Measurements from ENCODE around the gene EMILIN2.
"Not testable (repeated sequence)": the region's sequence is repeated elsewhere in the genome, so short reads cannot be mapped to it uniquely, and the experiment has no call there.

The EMILIN2 gene

DNA sequence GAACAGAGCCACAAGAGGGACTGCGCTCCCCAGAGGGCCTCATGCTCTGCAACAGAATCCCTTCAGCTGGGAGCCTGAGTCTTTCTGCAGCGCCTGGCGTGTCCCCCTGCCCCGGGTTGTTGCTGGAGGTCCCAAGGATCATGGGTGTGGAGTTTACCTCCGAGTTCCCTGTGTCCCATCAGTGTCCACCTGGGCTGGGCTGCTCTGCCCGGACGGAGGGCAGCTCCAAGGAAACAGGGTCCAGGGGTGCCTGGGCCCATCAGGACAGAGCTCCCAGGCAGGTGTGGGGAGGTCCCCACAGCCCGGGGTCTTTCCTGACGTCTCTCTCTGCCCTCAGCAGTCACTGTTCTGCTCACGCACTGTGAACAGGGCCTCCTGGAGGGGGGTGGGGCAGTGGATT, 63.5 kb downstream of the EMILIN2 start:
- Histone ChIP-seq H3K4me3 (no peak overlapping the region), H3K27ac (no peak overlapping the region)

DNA sequence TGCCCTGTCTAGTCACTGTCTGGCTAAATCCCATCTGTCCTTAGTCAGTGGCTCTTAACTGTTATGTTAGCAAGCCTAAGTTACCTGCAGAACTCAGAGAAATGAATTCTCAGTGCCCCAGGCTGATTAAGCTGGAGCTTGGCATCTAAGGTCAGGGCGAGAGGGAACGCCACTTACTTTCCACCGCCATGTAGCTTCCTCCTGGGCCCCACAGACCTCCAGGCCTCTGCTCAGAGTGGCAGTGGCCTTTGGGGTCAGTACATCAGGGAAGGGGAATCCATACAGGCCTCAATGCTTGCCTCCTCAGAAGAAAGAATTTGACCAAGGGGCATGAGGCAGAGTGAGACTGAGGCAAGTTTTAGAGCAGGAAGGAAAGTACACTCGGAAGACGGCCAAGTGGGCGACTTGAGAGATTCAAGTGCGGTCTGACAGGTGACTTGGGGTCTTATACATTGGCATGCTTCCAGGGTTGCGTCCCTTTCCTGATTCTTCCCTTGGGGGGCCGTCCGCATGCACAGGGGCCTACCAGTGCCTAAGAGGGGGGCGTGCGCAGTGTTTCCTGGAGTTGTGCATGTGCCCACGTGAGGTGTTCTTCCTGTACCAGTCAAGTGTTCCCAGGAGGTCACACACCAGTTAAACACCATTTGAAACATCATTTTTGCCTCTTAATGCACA, 64.1 kb downstream of the EMILIN2 start:
- Histone ChIP-seq H3K27ac (no peak overlapping the region), H3K4me3 (no peak overlapping the region)

DNA sequence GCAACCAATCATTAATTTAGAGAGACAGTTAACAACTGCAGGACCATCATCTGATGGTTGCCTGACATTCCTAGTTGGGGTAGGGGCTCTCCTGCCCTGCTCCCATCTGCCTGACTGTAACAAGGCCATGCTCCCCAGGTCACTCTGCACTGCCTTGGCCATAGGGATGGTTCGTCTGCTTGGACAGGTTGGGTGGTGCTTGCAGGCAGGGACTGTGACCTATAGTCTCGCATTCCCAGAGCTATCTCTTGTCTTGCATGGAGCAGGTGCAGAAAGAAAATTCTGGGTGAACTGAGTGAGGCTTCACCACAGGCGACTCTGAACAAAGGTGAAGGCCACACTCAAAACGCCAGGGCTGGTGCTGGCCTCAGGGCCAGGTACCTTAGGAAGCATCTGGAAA, 64.7 kb downstream of the EMILIN2 start:
- Histone ChIP-seq H3K27ac (no peak overlapping the region), H3K4me3 (no peak overlapping the region)

DNA sequence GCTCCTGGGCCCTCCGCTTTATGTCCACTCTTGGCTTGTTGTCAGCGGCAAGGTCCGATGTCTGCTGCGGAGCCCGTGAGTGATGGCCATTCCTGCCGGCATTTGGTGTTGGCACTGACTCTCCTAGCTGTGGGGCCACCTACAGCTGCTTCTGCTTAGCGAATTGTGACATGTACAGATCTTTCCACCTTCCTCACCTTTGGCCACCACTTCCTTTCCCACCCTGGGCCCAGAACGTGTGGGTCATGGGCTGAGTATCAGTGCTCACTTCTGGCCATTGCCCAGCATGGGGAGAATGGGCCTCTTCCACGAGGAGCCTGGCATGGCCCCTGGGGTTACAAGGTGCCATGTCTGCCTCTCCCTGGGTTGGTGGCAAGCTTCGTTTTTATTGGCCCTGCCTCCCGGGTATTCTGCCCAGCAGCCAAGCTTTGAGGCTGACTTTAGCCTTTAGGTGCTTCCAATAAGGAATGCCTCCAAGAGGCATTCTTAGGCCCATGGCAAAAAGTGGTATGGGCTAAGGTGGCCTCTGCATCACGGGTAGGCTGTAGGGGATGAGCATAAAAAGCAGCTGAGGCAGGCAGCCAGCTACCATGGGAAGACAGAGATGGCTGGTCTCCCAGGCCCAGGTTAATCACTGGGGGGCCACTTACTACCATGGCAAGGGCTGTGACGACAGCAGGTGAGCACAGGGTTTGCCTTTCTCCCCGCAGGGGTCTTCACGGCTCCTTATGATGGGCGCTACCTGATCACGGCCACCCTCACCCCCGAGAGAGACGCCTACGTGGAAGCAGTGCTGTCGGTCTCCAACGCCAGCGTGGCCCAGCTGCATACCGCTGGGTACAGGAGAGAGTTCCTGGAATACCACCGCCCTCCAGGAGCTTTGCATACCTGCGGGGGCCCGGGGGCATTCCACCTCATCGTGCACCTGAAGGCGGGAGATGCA, 65.8 kb downstream of the EMILIN2 start:
- Histone ChIP-seq H3K27ac (no peak overlapping the region), H3K4me3 (no peak overlapping the region)

DNA sequence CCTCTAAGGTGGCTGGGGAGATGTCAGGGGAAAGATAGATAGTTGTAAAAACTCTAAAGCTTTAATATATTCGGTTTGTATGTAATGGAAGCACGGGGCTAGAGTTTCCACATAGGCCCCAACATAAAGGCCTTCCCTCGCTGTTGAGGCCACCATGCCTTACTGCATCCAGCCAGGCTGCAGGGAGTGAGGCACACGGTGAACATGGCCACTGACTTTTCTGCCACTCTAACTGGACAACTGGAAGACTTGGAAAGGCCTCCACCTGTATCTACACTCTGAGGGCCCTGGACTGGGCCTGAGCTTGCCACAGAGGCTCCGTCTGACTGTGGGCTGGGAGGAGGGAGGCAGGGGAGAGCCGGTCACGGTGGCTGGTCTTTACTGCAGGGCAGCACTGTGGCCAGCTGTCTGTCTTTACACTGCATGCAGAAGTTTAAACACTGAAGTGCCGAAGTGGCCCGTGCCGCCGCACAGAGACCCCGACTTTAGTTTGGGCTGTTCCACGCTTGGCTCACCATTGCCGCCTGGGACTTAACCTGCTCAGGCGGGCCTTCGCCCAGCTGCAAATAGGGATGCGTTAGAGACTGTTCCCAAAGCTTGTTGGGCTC, 66.7 kb downstream of the EMILIN2 start:
- H3K4me3 ChIP-seq, result no peak overlapping the region
- no peak overlapping the region for H3K27ac ChIP-seq

DNA sequence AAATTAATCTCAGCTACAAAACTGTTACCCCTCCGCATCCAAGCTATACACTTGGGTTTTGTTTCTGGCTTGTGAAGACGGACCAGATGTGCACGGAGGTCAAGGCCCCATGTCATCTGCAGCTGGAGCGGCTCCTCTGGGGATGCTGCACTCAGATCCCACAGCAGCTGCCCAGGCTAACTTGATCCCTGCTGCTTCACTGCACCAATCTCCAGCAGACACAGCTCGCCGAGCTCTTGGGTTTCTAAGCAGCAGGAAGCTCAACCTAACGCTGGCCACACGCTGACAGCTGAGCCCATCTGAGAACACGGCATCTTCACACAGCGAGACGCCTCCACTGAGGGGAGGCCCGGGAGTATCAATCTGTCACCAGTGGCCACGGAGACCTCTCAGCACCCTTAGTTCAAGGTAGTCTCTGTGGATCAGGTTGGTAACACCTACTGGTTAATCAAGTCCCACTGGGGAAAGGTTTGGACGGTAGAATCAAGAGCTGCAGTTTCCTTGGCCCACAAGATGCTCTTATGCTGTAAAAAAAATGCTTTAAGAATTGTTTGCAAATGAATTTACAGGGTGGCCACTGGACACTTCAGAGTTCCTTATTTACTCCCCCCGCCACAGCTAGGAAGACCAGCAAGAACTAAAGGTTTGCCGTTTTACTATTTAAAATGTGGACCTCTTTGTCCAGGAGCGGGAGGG, 67.5 kb downstream of the EMILIN2 start:
- no peak overlapping the region for H3K4me3 ChIP-seq
- no peak overlapping the region for H3K27ac ChIP-seq

DNA sequence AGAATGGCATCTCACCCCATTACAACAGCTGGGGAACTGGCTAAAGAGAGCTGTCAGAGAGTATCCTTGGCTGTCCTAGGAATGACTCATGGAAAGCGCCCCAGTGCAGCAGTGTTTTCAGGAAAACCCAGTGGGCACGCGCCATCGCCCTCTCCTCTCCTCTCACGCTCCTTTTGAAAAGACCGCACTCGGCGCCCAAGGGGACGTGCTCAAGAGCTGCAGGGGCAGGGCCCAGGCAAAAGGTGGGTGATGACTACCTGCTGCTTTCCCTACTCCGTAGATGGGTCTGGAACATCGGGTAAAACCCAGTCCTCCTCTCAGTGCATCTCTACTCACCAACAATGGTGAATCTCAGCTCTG, 68.1 kb downstream of the EMILIN2 start:
- no peak overlapping the region for H3K4me3 ChIP-seq
- H3K27ac ChIP-seq, result no peak overlapping the region

DNA sequence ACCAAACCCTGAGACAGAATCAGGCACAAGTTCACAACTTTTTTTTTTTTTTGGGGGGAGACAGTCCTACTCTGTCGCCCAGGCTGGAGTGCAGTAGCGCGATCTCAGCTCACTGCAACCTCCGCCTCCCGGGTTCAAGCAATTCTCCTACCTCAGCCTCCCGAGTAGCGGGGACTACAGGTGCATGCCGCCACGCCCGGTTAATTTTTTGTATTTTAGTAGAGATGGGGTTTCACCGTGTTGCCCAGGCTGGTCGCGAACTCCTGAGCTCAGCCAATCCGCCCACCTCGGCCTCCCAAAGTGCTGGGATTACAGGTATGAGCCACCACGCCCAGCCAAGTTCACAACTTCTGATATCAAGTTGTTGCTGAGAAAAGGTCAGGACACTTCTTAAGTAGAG, 68.7 kb downstream of the EMILIN2 start:
- not testable (repeated sequence) for H3K27ac ChIP-seq, H3K4me3 ChIP-seq

DNA sequence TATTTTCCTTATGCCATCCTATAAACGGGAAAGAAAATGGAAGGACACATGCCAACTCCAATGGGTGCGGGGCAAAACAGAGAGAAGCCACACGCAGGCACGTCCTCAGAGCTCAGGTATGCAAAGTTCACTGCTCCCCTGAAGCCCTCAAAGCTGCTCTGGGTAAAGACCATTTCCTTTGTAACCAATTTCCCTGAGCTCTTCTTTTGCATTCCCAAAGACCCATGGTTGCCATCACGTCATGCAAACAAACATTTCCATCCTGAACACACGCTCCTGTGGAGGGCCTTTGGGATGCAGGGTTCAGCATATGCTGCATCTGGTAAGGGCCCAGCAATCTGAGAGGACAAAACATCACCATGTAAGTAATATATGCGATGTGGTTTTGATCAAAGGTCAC, 69.4 kb downstream of the EMILIN2 start:
- H3K27ac ChIP-seq, result no peak overlapping the region
- no peak overlapping the region for H3K4me3 ChIP-seq

DNA sequence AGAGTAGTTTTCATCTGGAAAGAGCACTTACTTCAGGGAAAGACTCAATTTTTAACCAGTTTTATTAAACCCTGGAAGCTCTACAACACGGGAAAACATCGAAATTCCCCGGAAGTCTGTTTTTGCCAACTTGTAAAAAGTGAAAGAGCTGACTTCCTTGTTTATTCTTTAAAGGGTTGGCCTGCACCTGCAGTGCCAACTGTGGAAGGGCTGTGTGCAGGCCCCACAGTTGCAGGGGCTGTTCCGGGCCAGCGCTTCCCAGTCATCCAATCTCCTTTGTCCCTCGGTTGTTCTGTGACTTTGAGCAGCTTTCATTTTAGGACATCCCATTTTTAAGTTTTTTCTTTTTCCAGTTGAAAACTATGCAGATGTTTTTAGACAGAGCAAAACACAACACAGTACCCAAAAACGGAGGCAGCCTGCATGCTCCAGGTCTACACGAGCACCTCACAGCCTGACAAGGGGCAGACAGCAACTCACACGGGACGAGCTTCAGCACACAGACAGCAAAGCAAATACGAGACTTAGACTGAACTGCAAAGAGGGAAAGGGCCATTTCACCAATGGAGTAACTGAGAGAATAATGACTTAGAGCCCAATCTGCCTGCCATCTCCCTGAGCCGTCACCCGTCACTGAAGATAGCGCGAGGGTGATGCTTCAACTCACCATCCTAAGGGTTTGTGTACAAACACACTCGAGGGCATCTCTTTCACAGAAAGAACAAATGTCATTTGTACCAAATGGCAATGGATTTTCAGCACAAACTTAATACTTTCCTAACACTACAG, 70.6 kb downstream of the EMILIN2 start:
- H3K4me3 ChIP-seq, result no peak overlapping the region
- H3K27ac ChIP-seq, result peak overlapping the region in 9 of 21 experiments; percentile 10 to 57 (median 31)

DNA sequence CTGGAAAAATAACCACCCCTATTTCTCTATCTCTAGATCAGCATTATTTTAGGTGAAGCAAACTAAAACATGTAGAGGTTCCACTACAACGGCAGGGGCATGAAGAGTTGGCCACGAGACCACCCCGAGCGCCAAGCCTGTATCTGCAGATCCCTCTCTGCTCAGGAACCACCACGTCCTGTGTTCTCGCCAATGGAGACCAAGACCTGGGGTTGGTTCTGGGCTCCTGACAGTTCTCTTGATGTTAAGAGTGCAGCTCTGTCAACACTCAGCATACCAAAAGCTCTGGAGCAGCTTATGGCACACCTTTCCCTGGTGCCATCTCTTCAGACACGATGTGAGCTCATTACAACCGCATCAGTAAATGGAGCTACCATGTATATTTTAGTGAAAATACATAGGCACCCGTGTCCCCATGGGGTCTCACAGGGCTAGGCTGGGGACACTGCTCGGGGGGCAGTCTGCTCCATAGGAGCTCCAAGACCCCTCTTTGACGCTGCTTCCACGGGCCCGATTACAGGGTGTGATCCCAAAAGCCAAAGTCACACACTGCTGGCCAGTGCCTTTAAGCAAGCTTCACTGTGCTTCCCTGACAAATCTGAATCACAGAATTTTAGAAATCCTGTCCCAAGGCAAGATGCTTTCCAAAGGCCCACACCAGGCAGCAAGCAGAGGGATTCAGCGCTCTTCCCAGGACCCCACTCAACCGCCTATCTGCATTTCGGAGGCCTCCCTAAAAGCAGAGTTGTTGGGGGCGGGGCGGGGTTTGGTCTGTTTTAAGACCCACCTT, 72.2 kb downstream of the EMILIN2 start:
- no peak overlapping the region for H3K4me3 ChIP-seq
- no peak overlapping the region for H3K27ac ChIP-seq

DNA sequence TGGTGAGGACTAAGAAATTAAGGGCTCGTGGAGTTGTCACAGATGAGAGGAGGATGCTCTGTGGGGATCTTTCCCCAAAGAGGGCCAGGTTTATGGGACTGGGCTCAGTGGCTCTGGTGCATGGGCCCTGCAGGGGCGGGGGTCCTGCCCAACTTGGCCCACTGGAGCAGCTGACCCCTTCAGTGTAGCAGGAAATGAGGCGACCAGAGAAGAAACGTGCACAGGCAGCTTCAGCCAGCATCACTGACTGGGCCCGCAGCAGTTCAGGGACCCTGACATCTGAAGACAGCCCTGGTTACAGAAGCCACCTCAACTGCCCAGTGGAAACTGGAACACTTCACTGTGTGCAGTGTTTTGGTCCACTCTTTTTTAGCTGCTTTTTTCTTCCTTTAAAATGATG, 72.8 kb downstream of the EMILIN2 start:
- Histone ChIP-seq H3K4me3 (no peak overlapping the region), H3K27ac (no peak overlapping the region)

DNA sequence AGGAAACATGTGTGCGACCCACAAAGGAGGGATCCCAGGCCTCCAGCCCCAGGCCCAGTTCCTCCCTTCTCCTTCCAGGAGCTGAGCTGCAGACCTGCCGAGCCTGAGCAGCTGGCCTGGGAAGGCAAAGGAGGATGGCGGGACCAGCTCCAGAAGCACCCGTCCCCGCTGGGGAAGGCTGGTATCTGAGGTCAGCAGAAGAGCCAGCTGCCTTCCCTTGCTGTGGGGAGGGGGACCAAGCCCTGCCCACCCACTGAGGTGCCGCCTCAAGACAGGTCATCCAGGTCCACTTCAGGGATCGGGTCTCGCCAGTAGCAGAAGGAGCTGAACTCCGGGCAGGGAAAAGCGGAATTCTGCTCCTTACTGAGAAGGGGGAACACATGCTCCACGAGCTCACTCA, 73.2 kb downstream of the EMILIN2 start:
- no peak overlapping the region for H3K27ac ChIP-seq
- no peak overlapping the region for H3K4me3 ChIP-seq

DNA sequence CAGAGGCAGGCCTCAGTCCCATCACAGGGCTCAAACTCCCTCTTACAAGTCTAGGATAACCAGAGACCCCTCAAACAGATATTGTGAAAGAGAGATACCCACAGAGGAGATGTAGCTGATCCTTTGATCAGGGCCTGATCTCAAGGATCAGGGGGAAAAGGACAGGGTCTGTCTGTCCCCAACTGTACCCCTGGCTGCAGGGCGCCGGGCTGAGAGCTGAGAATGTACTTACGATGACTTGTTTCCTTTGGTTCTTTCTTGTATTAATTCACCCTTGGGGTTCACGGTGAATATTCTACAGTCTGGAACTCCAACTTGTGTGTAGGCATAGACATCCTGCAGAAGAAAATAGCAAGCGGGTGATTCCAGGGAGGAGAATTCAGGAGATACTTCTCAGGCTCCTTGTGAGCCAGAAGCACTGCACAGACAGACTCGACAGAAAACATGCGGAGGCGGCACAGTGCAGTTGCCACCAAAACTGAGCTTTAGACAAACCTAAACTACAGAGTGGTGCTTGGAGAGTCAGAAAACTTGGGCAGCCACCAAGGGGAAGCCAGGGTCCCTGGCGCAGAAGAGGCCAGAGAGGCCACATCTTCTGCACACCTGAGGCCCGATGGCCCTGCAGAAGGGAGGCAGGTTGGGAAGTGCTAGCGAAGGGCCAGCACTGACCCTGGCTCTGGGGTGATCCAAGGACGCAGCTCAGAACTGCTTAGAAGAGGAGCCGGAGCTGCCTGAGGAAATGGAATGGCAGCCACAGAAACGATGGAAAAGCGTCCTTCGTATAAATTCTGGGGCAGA, 73.9 kb downstream of the EMILIN2 start:
- Histone ChIP-seq H3K4me3 (no peak overlapping the region), H3K27ac (no peak overlapping the region)

DNA sequence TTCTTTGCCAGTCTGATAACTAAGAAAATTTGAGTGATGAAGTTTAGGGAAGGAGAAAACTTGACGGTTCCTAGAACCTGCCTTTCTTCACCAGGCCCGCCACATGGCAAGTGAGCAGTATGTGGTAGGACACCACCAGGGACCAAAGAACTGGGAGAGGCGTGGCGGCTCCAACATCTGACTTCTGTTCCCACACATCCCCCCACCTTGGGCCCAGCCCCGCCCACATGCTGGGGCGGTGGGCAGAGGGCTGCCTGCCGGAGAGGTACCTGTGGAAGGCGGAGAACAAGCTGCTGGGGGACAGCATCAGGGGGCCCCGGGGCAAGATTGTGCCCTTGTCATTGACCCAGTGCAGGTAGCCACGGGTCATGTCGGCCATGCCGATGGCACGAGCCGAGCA, 75.0 kb downstream of the EMILIN2 start:
- H3K4me3 ChIP-seq, result no peak overlapping the region
- no peak overlapping the region for H3K27ac ChIP-seq

DNA sequence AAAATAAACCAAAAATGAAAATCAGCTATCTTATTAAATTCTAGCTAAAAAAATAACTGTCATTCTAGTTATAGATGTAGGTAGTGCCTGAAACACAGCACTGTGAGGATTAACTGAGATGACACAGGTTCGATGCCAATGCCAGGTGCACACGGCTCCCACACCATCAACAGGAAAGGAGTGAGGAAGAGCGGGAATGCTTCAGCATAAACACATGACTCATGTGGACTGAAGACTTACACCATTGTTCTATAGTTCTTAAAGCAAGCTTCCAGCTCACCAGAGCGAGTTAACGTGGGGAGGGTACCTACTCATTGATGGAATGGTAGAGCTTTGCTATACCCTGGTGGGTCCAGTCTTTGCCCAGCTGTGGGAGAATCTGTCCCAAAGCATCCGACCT, 76.7 kb downstream of the EMILIN2 start:
- H3K4me3 ChIP-seq, result no peak overlapping the region
- no peak overlapping the region for H3K27ac ChIP-seq

DNA sequence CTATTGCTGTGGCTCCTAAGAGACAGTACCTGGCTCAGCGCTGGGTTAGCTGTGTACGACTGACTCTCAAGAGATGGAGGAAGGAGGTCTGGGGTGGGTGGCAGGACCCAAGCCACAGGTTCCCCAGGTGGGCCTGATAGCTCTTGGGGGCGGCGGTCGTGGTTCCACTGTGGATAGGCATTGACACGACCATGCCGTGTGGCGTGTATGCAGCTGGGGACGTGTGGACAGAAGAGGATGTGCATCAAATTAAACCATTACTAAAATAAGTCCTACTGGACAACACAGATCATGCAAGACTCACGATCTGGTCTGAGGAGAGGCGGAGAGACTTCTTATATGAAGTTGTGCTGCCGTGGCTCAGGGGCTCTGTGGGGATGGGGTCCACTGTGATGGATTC, 78.1 kb downstream of the EMILIN2 start:
- Histone ChIP-seq H3K4me3 (no peak overlapping the region), H3K27ac (no peak overlapping the region)

DNA sequence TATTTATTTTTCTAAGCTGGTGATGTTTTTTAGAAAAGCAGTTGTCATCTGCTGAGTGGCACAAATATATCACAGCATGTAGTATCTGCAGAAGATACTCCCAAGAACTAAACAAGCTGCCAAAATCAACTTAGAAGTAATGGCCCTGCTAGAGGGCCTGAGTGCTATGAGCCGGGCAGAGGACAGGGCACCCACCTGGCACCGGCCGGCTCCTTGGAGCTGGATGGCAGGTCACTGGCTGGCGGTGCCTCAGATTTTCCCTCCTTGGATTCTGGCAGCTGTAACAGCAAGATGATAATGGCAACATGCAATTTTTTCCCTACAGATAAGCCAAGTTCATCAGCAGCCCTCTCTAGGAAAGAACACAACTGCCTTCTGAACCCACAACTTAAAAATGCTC, 79.7 kb downstream of the EMILIN2 start:
- H3K27ac ChIP-seq, result no peak overlapping the region
- no peak overlapping the region for H3K4me3 ChIP-seq

All from skin epidermis (tissue), 12 donors.